HL-60/S4 treated with retinoic acid at 250 ng/mL for 4 days and 3 days (cell line): Measurements from ENCODE around the gene PNMA8C.

Source experiments
- in situ Hi-C: fragments of 300-500 bp; cut with MboI; formaldehyde crosslinking; loops from 2 replicates; pipeline ENCODE4 v1.7.0; 2022; ENCODE audit warnings: low sequenced_read_pairs

Gene PNMA8C

GRCh38 chr19:46428239-46429135 lies at the start of gene PNMA8C:
TSS of gene PNMA8C (minus strand) at chr19:46428936. CDS start at chr19:46428359, 577 bp downstream.
- in situ Hi-C loops: no loop called here

GRCh38 chr19:46475986-46476385 lies 47.2 kb upstream of the PNMA8C start:
- in situ Hi-C loops: no loop called here

- in situ Hi-C loops: no loop called here
These were observed 45.5 kb upstream of the PNMA8C start for GRCh38 chr19:46474211-46474610.

GRCh38 chr19:46472592-46472991 lies 43.9 kb upstream of the PNMA8C start:
- in situ Hi-C loops: no loop called here

- in situ Hi-C loops: no loop called here
These were observed 43.2 kb upstream of the PNMA8C start for GRCh38 chr19:46471811-46472543.

- in situ Hi-C loops: no loop called here
These were observed 42.5 kb upstream of the PNMA8C start, which contains the start of gene PNMA8A for GRCh38 chr19:46471116-46471733. TSS of gene PNMA8A (minus strand) at chr19:46471563. CDS start at chr19:46471035, 528 bp downstream.

- in situ Hi-C loops: no loop called here
These were observed 41.6 kb upstream of the PNMA8C start for GRCh38 chr19:46470376-46470775.

- in situ Hi-C loops: no loop called here
These were observed 40.9 kb upstream of the PNMA8C start for GRCh38 chr19:46469541-46470185.

- in situ Hi-C loops: no loop called here
These were observed 37.9 kb upstream of the PNMA8C start for GRCh38 chr19:46466536-46467196.

- in situ Hi-C loops: no loop called here
These were observed 34.8 kb upstream of the PNMA8C start for GRCh38 chr19:46463516-46463915.

GRCh38 chr19:46461537-46461936 lies 32.8 kb upstream of the PNMA8C start:
- in situ Hi-C loops: no loop called here

GRCh38 chr19:46460981-46461380 lies 32.2 kb upstream of the PNMA8C start:
- in situ Hi-C loops: no loop called here

GRCh38 chr19:46460055-46460454 lies 31.3 kb upstream of the PNMA8C start:
- in situ Hi-C loops: no loop called here

- in situ Hi-C loops: no loop called here
These were observed 28.2 kb upstream of the PNMA8C start for GRCh38 chr19:46456930-46457329.

GRCh38 chr19:46454244-46454643 lies 25.5 kb upstream of the PNMA8C start:
- in situ Hi-C loops: no loop called here

- in situ Hi-C loops: no loop called here
These were observed 24.9 kb upstream of the PNMA8C start for GRCh38 chr19:46453661-46454060.

GRCh38 chr19:46452186-46452585 lies 23.4 kb upstream of the PNMA8C start:
- in situ Hi-C loops: no loop called here

GRCh38 chr19:46451352-46451751 lies 22.6 kb upstream of the PNMA8C start:
- in situ Hi-C loops: no loop called here

GRCh38 chr19:46450737-46451136 lies 22.0 kb upstream of the PNMA8C start:
- in situ Hi-C loops: no loop called here

- in situ Hi-C loops: no loop called here
These were observed 20.5 kb upstream of the PNMA8C start for GRCh38 chr19:46449228-46449627.
